Immature natural killer cell (primary cell): ENCODE data around the gene SFSWAP. TPM values are rescaled to one million over a fixed set of nuclear protein-coding genes. Genes with fewer than 3 reads are reported as not detected.
"Not testable (repeated sequence)": the region's sequence is repeated elsewhere in the genome, so short reads cannot be mapped to it uniquely, and the experiment has no call there.

Experiments used
- DNase-seq, 3 donors: peaks; one replicate each; pipeline ENCODE4 v3.0.0; 2022; ENCODE audit warnings: mixed read lengths in 1 of 3
- H3K27ac Mint-ChIP-seq, 6 donors: one replicate each; pipeline ENCODE4 v1.8.0; 2020; ENCODE audit warnings: mixed read lengths in 6 of 6, mild to moderate bottlenecking in 5 of 6, inconsistent platforms in 4 of 6, moderate library complexity in 3 of 6
- H3K27me3 Mint-ChIP-seq, 3 donors: one replicate each; pipeline ENCODE4 v1.8.0; 2020 to 2021; ENCODE audit warnings: low read depth in 3 of 3, mild to moderate bottlenecking in 3 of 3, mixed read lengths in 3 of 3, moderate library complexity in 3 of 3, inconsistent platforms in 1 of 3
- H3K36me3 Mint-ChIP-seq, 3 donors: one replicate each; pipeline ENCODE4 v1.8.0; 2020; ENCODE audit warnings: mixed read lengths in 3 of 3, inconsistent platforms in 2 of 3, mild to moderate bottlenecking in 2 of 3
- H3K4me1 Mint-ChIP-seq, 2 donors: one replicate each; pipeline ENCODE4 v1.8.0; 2020; ENCODE audit warnings: inconsistent platforms in 2 of 2, mild to moderate bottlenecking in 2 of 2, mixed read lengths in 2 of 2, moderate library complexity in 1 of 2
- H3K4me3 Mint-ChIP-seq, 5 donors: one replicate each; pipeline ENCODE4 v1.8.0; 2020; ENCODE audit warnings: mild to moderate bottlenecking in 5 of 5, mixed read lengths in 5 of 5, inconsistent platforms in 3 of 5, moderate library complexity in 3 of 5
- H3K9me3 Mint-ChIP-seq, 6 donors: one replicate each; pipeline ENCODE4 v1.8.0; 2020; ENCODE audit warnings: mild to moderate bottlenecking in 6 of 6, mixed read lengths in 6 of 6, inconsistent platforms in 4 of 6, moderate library complexity in 3 of 6
- polyA plus RNA-seq, 3 donors: library from polyadenylated mRNA; unstranded; fragments of 300-500 nt; fragmentation: Illumina TruSeq; gene quantifications; one replicate each; pipeline ENCODE4 v1.2.3, GENCODE V29; 2021

Gene SFSWAP
- polyA plus RNA-seq, 3 donors from 2014 or later, result 6.0 to 26.2 (median 16.6) TPM

- H3K36me3 Mint-ChIP-seq, result no peaks in the 10 kb centered on the region
- no peak for DNase-seq
- H3K9me3 Mint-ChIP-seq, result peaks cover 0 to 3% (median 0%) of the 10 kb centered on the region in 6 donors
- H3K4me1 Mint-ChIP-seq, result no peaks in the 10 kb centered on the region
- no peak overlapping the region for H3K4me3 Mint-ChIP-seq
- H3K27ac Mint-ChIP-seq, result no peak overlapping the region
- peaks cover 0 to 2% (median 0%) of the 10 kb centered on the region in 3 donors for H3K27me3 Mint-ChIP-seq
Measured at GRCh38 chr12:131674373-131674772, 36.5 kb upstream of the SFSWAP start.

- H3K9me3 Mint-ChIP-seq, result peaks cover 0 to 3% (median 0%) of the 10 kb centered on the region in 6 donors
- peaks cover 0 to 2% (median 0%) of the 10 kb centered on the region in 3 donors for H3K27me3 Mint-ChIP-seq
- peak overlapping the region in 1 of 6 donors; percentile 28 for H3K27ac Mint-ChIP-seq
- no peak for DNase-seq
- no peak overlapping the region for H3K4me3 Mint-ChIP-seq
- H3K4me1 Mint-ChIP-seq, result no peaks in the 10 kb centered on the region
- no peaks in the 10 kb centered on the region for H3K36me3 Mint-ChIP-seq
Measured at GRCh38 chr12:131675126-131676080, 35.5 kb upstream of the SFSWAP start.

GRCh38 chr12:131676544-131676943, 34.3 kb upstream of the SFSWAP start:
- Mint-ChIP-seq H3K9me3 (peaks cover 0 to 3% (median 0%) of the 10 kb centered on the region in 6 donors), H3K27me3 (peaks cover 0 to 3% (median 1%) of the 10 kb centered on the region in 3 donors), H3K4me3 (no peak overlapping the region), H3K4me1 (no peaks in the 10 kb centered on the region), H3K36me3 (no peaks in the 10 kb centered on the region), H3K27ac (no peak overlapping the region)
- no peak for DNase-seq

GRCh38 chr12:131677067-131677466, 33.8 kb upstream of the SFSWAP start:
- not testable (repeated sequence) for DNase-seq, H3K27ac Mint-ChIP-seq, H3K9me3 Mint-ChIP-seq, H3K4me1 Mint-ChIP-seq, H3K36me3 Mint-ChIP-seq, H3K27me3 Mint-ChIP-seq, H3K4me3 Mint-ChIP-seq

- H3K27me3 Mint-ChIP-seq, result peaks cover 0 to 5% (median 3%) of the 10 kb centered on the region in 3 donors
- H3K27ac Mint-ChIP-seq, result no peak overlapping the region
- H3K4me1 Mint-ChIP-seq, result peaks cover 2 to 8% of the 10 kb centered on the region in 2 donors
- no peak overlapping the region for H3K4me3 Mint-ChIP-seq
- no peak for DNase-seq
- H3K9me3 Mint-ChIP-seq, result peaks cover 0 to 3% (median 0%) of the 10 kb centered on the region in 6 donors
- no peaks in the 10 kb centered on the region for H3K36me3 Mint-ChIP-seq
Measured at GRCh38 chr12:131677699-131678098, 33.2 kb upstream of the SFSWAP start.

GRCh38 chr12:131678389-131679181, 32.3 kb upstream of the SFSWAP start:
- not testable (repeated sequence) for DNase-seq, H3K36me3 Mint-ChIP-seq, H3K9me3 Mint-ChIP-seq, H3K4me3 Mint-ChIP-seq, H3K27me3 Mint-ChIP-seq, H3K27ac Mint-ChIP-seq
- peaks cover 3 to 15% of the 10 kb centered on the region in 2 donors for H3K4me1 Mint-ChIP-seq

- not testable (repeated sequence) for H3K36me3 Mint-ChIP-seq, H3K9me3 Mint-ChIP-seq, H3K4me3 Mint-ChIP-seq, H3K27me3 Mint-ChIP-seq, DNase-seq, H3K27ac Mint-ChIP-seq
- H3K4me1 Mint-ChIP-seq, result peaks cover 3 to 15% of the 10 kb centered on the region in 2 donors
Measured at GRCh38 chr12:131679186-131679585, 31.7 kb upstream of the SFSWAP start.

- H3K4me3 Mint-ChIP-seq, H3K27ac Mint-ChIP-seq, H3K9me3 Mint-ChIP-seq, H3K36me3 Mint-ChIP-seq, DNase-seq, H3K27me3 Mint-ChIP-seq: not testable (repeated sequence)
- peaks cover 3 to 15% of the 10 kb centered on the region in 2 donors for H3K4me1 Mint-ChIP-seq
Measured at GRCh38 chr12:131679816-131680215, 31.1 kb upstream of the SFSWAP start.

- H3K27ac Mint-ChIP-seq, H3K36me3 Mint-ChIP-seq, DNase-seq, H3K27me3 Mint-ChIP-seq, H3K4me3 Mint-ChIP-seq, H3K9me3 Mint-ChIP-seq: not testable (repeated sequence)
- H3K4me1 Mint-ChIP-seq, result peaks cover 3 to 15% of the 10 kb centered on the region in 2 donors
Measured at GRCh38 chr12:131680392-131681256, 30.3 kb upstream of the SFSWAP start.

- no peak for DNase-seq
- Mint-ChIP-seq H3K4me1 (peaks cover 3 to 15% of the 10 kb centered on the region in 2 donors), H3K27ac (no peak overlapping the region), H3K27me3 (peaks cover 0 to 6% (median 6%) of the 10 kb centered on the region in 3 donors), H3K36me3 (no peaks in the 10 kb centered on the region), H3K4me3 (no peak overlapping the region), H3K9me3 (no peaks in the 10 kb centered on the region)
Measured at GRCh38 chr12:131681257-131681620, 29.7 kb upstream of the SFSWAP start.

- H3K27ac Mint-ChIP-seq, H3K9me3 Mint-ChIP-seq, H3K27me3 Mint-ChIP-seq, H3K36me3 Mint-ChIP-seq: not testable (repeated sequence)
- peak overlapping the region in 1 of 5 donors; percentile 52 for H3K4me3 Mint-ChIP-seq
- DNase-seq, result peak in 2 of 3 donors; percentile 15 to 49
- peaks cover 3 to 15% of the 10 kb centered on the region in 2 donors for H3K4me1 Mint-ChIP-seq
Measured at GRCh38 chr12:131681746-131682509, 29.0 kb upstream of the SFSWAP start.

- Mint-ChIP-seq H3K4me3 (peak overlapping the region in 2 of 5 donors; percentile 14 to 36), H3K36me3 (no peaks in the 10 kb centered on the region), H3K27me3 (peaks cover 0 to 7% (median 7%) of the 10 kb centered on the region in 3 donors), H3K4me1 (peaks cover 3 to 15% of the 10 kb centered on the region in 2 donors), H3K27ac (peak overlapping the region in 4 of 6 donors; percentile 14 to 63 (median 31)), H3K9me3 (no peaks in the 10 kb centered on the region)
- DNase-seq, result peak in 2 of 3 donors; percentile 21 to 40
Measured at GRCh38 chr12:131682510-131682895, 28.4 kb upstream of the SFSWAP start.
